ENCODE results near the gene ARPC1A.

DNA sequence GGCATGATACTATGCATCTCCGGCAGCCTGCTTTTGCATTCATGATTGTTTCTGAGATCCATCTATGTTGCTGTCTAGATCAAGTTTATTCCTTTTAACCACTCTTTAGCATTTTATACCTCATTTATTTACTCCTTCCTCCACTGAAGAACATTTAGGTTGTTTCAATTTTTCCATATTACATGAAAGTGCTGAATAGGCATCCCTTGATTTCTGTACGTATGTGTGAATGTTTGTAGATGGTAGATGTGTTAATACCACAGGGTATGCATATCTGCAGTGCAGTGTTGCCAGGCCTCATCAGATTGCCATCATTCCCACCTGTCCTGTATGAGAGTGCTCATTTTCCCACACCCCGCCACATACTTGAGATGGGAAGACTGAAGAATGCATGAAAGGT, 13.9 kb downstream of the ARPC1A start:
- TF ChIP-seq, protein P1, sequence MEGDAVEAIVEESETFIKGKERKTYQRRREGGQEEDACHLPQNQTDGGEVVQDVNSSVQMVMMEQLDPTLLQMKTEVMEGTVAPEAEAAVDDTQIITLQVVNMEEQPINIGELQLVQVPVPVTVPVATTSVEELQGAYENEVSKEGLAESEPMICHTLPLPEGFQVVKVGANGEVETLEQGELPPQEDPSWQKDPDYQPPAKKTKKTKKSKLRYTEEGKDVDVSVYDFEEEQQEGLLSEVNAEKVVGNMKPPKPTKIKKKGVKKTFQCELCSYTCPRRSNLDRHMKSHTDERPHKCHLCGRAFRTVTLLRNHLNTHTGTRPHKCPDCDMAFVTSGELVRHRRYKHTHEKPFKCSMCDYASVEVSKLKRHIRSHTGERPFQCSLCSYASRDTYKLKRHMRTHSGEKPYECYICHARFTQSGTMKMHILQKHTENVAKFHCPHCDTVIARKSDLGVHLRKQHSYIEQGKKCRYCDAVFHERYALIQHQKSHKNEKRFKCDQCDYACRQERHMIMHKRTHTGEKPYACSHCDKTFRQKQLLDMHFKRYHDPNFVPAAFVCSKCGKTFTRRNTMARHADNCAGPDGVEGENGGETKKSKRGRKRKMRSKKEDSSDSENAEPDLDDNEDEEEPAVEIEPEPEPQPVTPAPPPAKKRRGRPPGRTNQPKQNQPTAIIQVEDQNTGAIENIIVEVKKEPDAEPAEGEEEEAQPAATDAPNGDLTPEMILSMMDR (IDR thresholded peaks at IDR 0.05 in 8 of 11, conservative IDR thresholded peaks at IDR 0.05 in 3 of 11) = no peak
- TF ChIP-seq POLR2AphosphoS5 (IDR thresholded peaks at IDR 0.05) = no peak

All from spleen (tissue), 7 donors.